ENCODE data around the gene TM2D3. TPM values are rescaled to one million over a fixed set of nuclear protein-coding genes. Genes with fewer than 3 reads are reported as not detected.

The TM2D3 gene
- total and polyA plus RNA-seq, 2 experiments from 2014 or later = 26.2 to 36.6 TPM

DNA sequence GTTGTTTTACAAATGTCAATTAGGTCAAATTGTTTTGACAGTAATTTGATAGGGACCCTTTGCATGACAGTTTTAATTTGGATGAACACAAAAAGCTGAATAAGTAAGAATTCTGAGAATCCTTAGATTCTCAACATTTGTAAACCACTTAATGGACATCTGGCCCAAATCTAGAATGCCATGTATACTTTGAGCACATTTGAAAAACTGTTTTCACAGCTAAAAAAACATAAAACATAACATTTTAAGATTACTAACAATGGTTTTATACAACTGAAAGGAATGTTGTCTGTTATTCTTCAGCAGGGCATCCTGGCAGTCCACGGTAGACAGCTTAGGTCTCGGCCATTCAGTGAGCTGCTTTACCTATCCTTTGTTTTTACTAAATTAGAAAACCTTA lies 34.5 kb upstream of the TM2D3 start:
- Mint-ChIP-seq H3K4me1 (no peaks in the 10 kb centered on the region), H3K9me3 (no peaks in the 10 kb centered on the region), H3K27me3 (ENCODE audit: insufficient read depth, low read depth, poor library complexity) (no peaks in the 10 kb centered on the region), H3K27ac (no peak overlapping the region), H3K36me3 (ENCODE audit: low read depth) (no peaks in the 10 kb centered on the region), H3K4me3 (no peak overlapping the region)
- Histone ChIP-seq H4K20me1 (replicated peaks; ENCODE audit: insufficient read depth) (no peaks in the 10 kb centered on the region), H3K4me2 (no peak overlapping the region), H3K27me3 (ENCODE audit: insufficient read depth) (no peaks in the 10 kb centered on the region), H3F3A (replicated peaks; ENCODE audit: low read depth) (no peaks in the 10 kb centered on the region), H3K4me3 (no peak overlapping the region), H3K9me2 (ENCODE audit: insufficient read depth) (no peaks in the 10 kb centered on the region), H3K4me1 (ENCODE audit: insufficient read depth) (no peaks in the 10 kb centered on the region), H3K79me2 (replicated peaks; ENCODE audit: insufficient read depth) (no peaks in the 10 kb centered on the region), H3K27ac (ENCODE audit: low read depth) (no peak overlapping the region), H2AFZ (no peak overlapping the region), H3K36me3 (ENCODE audit: insufficient read depth) (no peaks in the 10 kb centered on the region)
- ATAC-seq (no peak), DNase-seq (ENCODE audit: low spot score) (no peak)
- TF ChIP-seq CREB1 (CRISPR knock-in tag; IDR thresholded peaks at IDR 0.05; ENCODE audit: low read depth) (no peak), POLR2AphosphoS5 (IDR thresholded peaks at IDR 0.05; ENCODE audit: low read depth) (no peak), ZNF114 (CRISPR knock-in tag; IDR thresholded peaks at IDR 0.05) (no peak), NANOG (IDR thresholded peaks at IDR 0.05; ENCODE audit: borderline replicate concordance) (no peak), EZH2phosphoT487 (IDR thresholded peaks at IDR 0.05; ENCODE audit: unreplicated experiment) (no peak), STAT1 (IDR thresholded peaks at IDR 0.05; ENCODE audit: unreplicated experiment) (no peak), JUNB (IDR thresholded peaks at IDR 0.05; ENCODE audit: unreplicated experiment) (no peak), ZNF331 (CRISPR knock-in tag; IDR thresholded peaks at IDR 0.05; ENCODE audit: low read depth) (no peak), EZH2 (IDR thresholded peaks at IDR 0.05; ENCODE audit: low read depth, unreplicated experiment) (no peak)
- TF ChIP-seq, protein P1, sequence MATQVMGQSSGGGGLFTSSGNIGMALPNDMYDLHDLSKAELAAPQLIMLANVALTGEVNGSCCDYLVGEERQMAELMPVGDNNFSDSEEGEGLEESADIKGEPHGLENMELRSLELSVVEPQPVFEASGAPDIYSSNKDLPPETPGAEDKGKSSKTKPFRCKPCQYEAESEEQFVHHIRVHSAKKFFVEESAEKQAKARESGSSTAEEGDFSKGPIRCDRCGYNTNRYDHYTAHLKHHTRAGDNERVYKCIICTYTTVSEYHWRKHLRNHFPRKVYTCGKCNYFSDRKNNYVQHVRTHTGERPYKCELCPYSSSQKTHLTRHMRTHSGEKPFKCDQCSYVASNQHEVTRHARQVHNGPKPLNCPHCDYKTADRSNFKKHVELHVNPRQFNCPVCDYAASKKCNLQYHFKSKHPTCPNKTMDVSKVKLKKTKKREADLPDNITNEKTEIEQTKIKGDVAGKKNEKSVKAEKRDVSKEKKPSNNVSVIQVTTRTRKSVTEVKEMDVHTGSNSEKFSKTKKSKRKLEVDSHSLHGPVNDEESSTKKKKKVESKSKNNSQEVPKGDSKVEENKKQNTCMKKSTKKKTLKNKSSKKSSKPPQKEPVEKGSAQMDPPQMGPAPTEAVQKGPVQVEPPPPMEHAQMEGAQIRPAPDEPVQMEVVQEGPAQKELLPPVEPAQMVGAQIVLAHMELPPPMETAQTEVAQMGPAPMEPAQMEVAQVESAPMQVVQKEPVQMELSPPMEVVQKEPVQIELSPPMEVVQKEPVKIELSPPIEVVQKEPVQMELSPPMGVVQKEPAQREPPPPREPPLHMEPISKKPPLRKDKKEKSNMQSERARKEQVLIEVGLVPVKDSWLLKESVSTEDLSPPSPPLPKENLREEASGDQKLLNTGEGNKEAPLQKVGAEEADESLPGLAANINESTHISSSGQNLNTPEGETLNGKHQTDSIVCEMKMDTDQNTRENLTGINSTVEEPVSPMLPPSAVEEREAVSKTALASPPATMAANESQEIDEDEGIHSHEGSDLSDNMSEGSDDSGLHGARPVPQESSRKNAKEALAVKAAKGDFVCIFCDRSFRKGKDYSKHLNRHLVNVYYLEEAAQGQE (IDR thresholded peaks at IDR 0.05; ENCODE audit: unreplicated experiment) = no peak
- TF ChIP-seq, protein P2, sequence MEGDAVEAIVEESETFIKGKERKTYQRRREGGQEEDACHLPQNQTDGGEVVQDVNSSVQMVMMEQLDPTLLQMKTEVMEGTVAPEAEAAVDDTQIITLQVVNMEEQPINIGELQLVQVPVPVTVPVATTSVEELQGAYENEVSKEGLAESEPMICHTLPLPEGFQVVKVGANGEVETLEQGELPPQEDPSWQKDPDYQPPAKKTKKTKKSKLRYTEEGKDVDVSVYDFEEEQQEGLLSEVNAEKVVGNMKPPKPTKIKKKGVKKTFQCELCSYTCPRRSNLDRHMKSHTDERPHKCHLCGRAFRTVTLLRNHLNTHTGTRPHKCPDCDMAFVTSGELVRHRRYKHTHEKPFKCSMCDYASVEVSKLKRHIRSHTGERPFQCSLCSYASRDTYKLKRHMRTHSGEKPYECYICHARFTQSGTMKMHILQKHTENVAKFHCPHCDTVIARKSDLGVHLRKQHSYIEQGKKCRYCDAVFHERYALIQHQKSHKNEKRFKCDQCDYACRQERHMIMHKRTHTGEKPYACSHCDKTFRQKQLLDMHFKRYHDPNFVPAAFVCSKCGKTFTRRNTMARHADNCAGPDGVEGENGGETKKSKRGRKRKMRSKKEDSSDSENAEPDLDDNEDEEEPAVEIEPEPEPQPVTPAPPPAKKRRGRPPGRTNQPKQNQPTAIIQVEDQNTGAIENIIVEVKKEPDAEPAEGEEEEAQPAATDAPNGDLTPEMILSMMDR (conservative IDR thresholded peaks at IDR 0.05; ENCODE audit: low read depth in 2 of 2) = no peak
- TF ChIP-seq, protein P3, sequence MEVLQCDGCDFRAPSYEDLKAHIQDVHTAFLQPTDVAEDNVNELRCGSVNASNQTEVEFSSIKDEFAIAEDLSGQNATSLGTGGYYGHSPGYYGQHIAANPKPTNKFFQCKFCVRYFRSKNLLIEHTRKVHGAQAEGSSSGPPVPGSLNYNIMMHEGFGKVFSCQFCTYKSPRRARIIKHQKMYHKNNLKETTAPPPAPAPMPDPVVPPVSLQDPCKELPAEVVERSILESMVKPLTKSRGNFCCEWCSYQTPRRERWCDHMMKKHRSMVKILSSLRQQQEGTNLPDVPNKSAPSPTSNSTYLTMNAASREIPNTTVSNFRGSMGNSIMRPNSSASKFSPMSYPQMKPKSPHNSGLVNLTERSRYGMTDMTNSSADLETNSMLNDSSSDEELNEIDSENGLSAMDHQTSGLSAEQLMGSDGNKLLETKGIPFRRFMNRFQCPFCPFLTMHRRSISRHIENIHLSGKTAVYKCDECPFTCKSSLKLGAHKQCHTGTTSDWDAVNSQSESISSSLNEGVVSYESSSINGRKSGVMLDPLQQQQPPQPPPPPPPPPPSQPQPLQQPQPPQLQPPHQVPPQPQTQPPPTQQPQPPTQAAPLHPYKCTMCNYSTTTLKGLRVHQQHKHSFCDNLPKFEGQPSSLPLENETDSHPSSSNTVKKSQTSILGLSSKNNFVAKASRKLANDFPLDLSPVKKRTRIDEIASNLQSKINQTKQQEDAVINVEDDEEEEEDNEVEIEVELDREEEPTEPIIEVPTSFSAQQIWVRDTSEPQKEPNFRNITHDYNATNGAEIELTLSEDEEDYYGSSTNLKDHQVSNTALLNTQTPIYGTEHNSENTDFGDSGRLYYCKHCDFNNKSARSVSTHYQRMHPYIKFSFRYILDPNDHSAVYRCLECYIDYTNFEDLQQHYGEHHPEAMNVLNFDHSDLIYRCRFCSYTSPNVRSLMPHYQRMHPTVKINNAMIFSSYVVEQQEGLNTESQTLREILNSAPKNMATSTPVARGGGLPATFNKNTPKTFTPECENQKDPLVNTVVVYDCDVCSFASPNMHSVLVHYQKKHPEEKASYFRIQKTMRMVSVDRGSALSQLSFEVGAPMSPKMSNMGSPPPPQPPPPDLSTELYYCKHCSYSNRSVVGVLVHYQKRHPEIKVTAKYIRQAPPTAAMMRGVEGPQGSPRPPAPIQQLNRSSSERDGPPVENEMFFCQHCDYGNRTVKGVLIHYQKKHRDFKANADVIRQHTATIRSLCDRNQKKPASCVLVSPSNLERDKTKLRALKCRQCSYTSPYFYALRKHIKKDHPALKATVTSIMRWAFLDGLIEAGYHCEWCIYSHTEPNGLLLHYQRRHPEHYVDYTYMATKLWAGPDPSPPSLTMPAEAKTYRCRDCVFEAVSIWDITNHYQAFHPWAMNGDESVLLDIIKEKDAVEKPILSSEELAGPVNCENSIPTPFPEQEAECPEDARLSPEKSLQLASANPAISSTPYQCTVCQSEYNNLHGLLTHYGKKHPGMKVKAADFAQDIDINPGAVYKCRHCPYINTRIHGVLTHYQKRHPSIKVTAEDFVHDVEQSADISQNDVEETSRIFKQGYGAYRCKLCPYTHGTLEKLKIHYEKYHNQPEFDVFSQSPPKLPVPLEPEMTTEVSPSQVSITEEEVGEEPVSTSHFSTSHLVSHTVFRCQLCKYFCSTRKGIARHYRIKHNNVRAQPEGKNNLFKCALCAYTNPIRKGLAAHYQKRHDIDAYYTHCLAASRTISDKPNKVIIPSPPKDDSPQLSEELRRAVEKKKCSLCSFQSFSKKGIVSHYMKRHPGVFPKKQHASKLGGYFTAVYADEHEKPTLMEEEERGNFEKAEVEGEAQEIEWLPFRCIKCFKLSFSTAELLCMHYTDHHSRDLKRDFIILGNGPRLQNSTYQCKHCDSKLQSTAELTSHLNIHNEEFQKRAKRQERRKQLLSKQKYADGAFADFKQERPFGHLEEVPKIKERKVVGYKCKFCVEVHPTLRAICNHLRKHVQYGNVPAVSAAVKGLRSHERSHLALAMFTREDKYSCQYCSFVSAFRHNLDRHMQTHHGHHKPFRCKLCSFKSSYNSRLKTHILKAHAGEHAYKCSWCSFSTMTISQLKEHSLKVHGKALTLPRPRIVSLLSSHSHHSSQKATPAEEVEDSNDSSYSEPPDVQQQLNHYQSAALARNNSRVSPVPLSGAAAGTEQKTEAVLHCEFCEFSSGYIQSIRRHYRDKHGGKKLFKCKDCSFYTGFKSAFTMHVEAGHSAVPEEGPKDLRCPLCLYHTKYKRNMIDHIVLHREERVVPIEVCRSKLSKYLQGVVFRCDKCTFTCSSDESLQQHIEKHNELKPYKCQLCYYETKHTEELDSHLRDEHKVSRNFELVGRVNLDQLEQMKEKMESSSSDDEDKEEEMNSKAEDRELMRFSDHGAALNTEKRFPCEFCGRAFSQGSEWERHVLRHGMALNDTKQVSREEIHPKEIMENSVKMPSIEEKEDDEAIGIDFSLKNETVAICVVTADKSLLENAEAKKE (CRISPR knock-in tag; IDR thresholded peaks at IDR 0.05) = no peak
- TF ChIP-seq, protein P4, sequence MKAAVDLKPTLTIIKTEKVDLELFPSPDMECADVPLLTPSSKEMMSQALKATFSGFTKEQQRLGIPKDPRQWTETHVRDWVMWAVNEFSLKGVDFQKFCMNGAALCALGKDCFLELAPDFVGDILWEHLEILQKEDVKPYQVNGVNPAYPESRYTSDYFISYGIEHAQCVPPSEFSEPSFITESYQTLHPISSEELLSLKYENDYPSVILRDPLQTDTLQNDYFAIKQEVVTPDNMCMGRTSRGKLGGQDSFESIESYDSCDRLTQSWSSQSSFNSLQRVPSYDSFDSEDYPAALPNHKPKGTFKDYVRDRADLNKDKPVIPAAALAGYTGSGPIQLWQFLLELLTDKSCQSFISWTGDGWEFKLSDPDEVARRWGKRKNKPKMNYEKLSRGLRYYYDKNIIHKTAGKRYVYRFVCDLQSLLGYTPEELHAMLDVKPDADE (IDR thresholded peaks at IDR 0.05) = no peak

All from GM23338 (cell line).